CD14-positive monocyte (primary cell): ENCODE data around the gene FAM120A. TPM values are rescaled to one million over a fixed set of nuclear protein-coding genes. Genes with fewer than 3 reads are reported as not detected.
A peak's percentile ranks its signal among the peaks of the same experiment; 100 is the strongest.

ENCODE experiments used
- DNase-seq, 3 donors: peaks; one replicate each; pipeline ENCODE4 v3.0.0-alpha.2; 2011 to 2022
- H2AFZ ChIP-seq: 2 replicates; pipeline ENCODE4 v1.6.0; 2012; ENCODE audit warnings: mild to moderate bottlenecking, low read depth, low read length, inconsistent platforms; ENCODE audit not compliant: insufficient read depth, poor library complexity, severe bottlenecking
- H3K27ac ChIP-seq, 2 donors: 1 replicate in 1 of 2; 2 replicates in 1 of 2; pipeline ENCODE4 v1.5.1; 2012 to 2013; ENCODE audit warnings: low read length in 2 of 2, control low read depth in 1 of 2, inconsistent platforms in 1 of 2, low read depth in 1 of 2, mild to moderate bottlenecking in 1 of 2
- H3K27me3 ChIP-seq, 2 donors: one replicate each; pipeline versions ENCODE4 v1.6.0 to v1.6.1; 2011 to 2013; ENCODE audit warnings: low read length in 2 of 2; ENCODE audit not compliant: control insufficient read depth in 2 of 2, insufficient read depth in 2 of 2
- H3K36me3 ChIP-seq, 2 donors: replicated peaks in 1 of 2; 1 replicate in 1 of 2; 2 replicates in 1 of 2; pipeline versions ENCODE4 v1.5.1 to v1.6.1; 2012 to 2013; ENCODE audit warnings: low read length in 2 of 2, control low read depth in 1 of 2, inconsistent platforms in 1 of 2, mild to moderate bottlenecking in 1 of 2; ENCODE audit not compliant: insufficient read depth in 2 of 2, control insufficient read depth in 1 of 2
- H3K4me1 ChIP-seq, 2 donors: 1 replicate in 1 of 2; 2 replicates in 1 of 2; pipeline versions ENCODE4 v1.5.1 to v1.6.1; 2012 to 2013; ENCODE audit warnings: low read length in 2 of 2, control low read depth in 1 of 2, inconsistent platforms in 1 of 2, mild to moderate bottlenecking in 1 of 2, moderate library complexity in 1 of 2; ENCODE audit not compliant: insufficient read depth in 2 of 2, control insufficient read depth in 1 of 2
- H3K4me2 ChIP-seq: replicated peaks from 2 replicates; pipeline ENCODE3; 2012; ENCODE audit warnings: low read length, moderate library complexity, mild to moderate bottlenecking; ENCODE audit not compliant: poor library complexity, severe bottlenecking; ENCODE audit errors: extremely low read depth
- H3K4me3 ChIP-seq, 3 experiments: fragments of 200-600 bp in 1 of 3; sonication (generic) in 1 of 3; replicated peaks in 1 of 3; 1 replicate in 2 of 3; 2 replicates in 1 of 3; pipeline ENCODE4 v1.5.1; 2011 to 2013; ENCODE audit warnings: low read length in 3 of 3, mild to moderate bottlenecking in 3 of 3, control low read depth in 2 of 3, low read depth in 2 of 3, inconsistent platforms in 1 of 3, moderate library complexity in 1 of 3
- H3K79me2 ChIP-seq: 2 replicates; pipeline ENCODE4 v1.6.0; 2012; ENCODE audit warnings: mild to moderate bottlenecking, control low read depth, inconsistent platforms, low read length, moderate library complexity; ENCODE audit not compliant: insufficient read depth
- H3K9ac ChIP-seq: 2 replicates; pipeline ENCODE4 v1.6.0; 2017; ENCODE audit warnings: low read length, mild to moderate bottlenecking; ENCODE audit not compliant: insufficient read depth, poor library complexity, severe bottlenecking
- H3K9me3 ChIP-seq, 2 donors: replicated peaks in 1 of 2; 1 replicate in 1 of 2; 2 replicates in 1 of 2; pipeline versions ENCODE4 v1.5.1 to v1.6.1; 2012 to 2013; ENCODE audit warnings: low read length in 2 of 2, control low read depth in 1 of 2; ENCODE audit not compliant: control insufficient read depth in 1 of 2, insufficient read depth in 1 of 2
- H4K20me1 ChIP-seq: 2 replicates; pipeline ENCODE4 v1.6.0; 2012; ENCODE audit warnings: mild to moderate bottlenecking, low read length, control low read depth, moderate library complexity; ENCODE audit not compliant: insufficient read depth
- H3K27ac Mint-ChIP-seq, 7 donors: one replicate each; pipeline ENCODE4 v1.8.0; 2020; ENCODE audit warnings: mild to moderate bottlenecking in 7 of 7, mixed read lengths in 7 of 7, moderate library complexity in 6 of 7, inconsistent platforms in 2 of 7
- H3K27me3 Mint-ChIP-seq, 3 donors: one replicate each; pipeline ENCODE4 v1.8.0; 2021 to 2022; ENCODE audit warnings: low read depth in 3 of 3, mild to moderate bottlenecking in 3 of 3, mixed read lengths in 3 of 3, moderate library complexity in 3 of 3, inconsistent platforms in 1 of 3
- H3K36me3 Mint-ChIP-seq, 2 donors: one replicate each; pipeline ENCODE4 v1.8.0; 2020; ENCODE audit warnings: mixed read lengths in 2 of 2, inconsistent platforms in 1 of 2, mild to moderate bottlenecking in 1 of 2
- H3K4me1 Mint-ChIP-seq: one replicate; pipeline ENCODE4 v1.8.0; 2020; ENCODE audit warnings: mild to moderate bottlenecking, mixed read lengths
- H3K4me3 Mint-ChIP-seq, 2 donors: one replicate each; pipeline ENCODE4 v1.8.0; 2020; ENCODE audit warnings: mild to moderate bottlenecking in 2 of 2, mixed read lengths in 2 of 2, moderate library complexity in 1 of 2
- H3K9me3 Mint-ChIP-seq, 7 donors: one replicate each; pipeline ENCODE4 v1.8.0; 2020 to 2022; ENCODE audit warnings: mixed read lengths in 7 of 7, mild to moderate bottlenecking in 6 of 7, moderate library complexity in 6 of 7, inconsistent platforms in 2 of 7
- WGBS: methylation state at CpG from one replicate; pipeline ENCODE4 v1.1.5; 2013; ENCODE audit warnings: missing lambda C conversion rate; ENCODE audit not compliant: insufficient coverage; 5-methylcytosine and 5-hydroxymethylcytosine counted together
- intact Hi-C, 2 donors: fragments of 100-400 bp; cut with micrococcal nuclease; formaldehyde crosslinking; loops; one replicate each; pipeline versions ENCODE4 v1.15.0 to v1.15.1; 2023
- polyA plus RNA-seq, 3 donors: library from polyadenylated mRNA; depleted of rRNA in 1 of 3; unstranded in 2 of 3; stranded (reverse) in 1 of 3; fragments of 300-500 nt in 2 of 3; fragments of >200 nt in 1 of 3; fragmentation: Illumina TruSeq in 2 of 3; gene quantifications; 1 replicate in 2 of 3; 2 replicates in 1 of 3; pipeline ENCODE4 v1.2.3, GENCODE V29; 2012 to 2021
- TF ChIP-seq, protein P1 (sequence below): fragments of 200-600 bp; IDR thresholded peaks from one replicate; pipeline ENCODE4 v1.8.0; 2022; ENCODE audit warnings: antibody characterized with exemption, mild to moderate bottlenecking

The FAM120A gene
- polyA plus RNA-seq, 3 donors: 10.4 to 76.6 (median 12.7) TPM

DNA sequence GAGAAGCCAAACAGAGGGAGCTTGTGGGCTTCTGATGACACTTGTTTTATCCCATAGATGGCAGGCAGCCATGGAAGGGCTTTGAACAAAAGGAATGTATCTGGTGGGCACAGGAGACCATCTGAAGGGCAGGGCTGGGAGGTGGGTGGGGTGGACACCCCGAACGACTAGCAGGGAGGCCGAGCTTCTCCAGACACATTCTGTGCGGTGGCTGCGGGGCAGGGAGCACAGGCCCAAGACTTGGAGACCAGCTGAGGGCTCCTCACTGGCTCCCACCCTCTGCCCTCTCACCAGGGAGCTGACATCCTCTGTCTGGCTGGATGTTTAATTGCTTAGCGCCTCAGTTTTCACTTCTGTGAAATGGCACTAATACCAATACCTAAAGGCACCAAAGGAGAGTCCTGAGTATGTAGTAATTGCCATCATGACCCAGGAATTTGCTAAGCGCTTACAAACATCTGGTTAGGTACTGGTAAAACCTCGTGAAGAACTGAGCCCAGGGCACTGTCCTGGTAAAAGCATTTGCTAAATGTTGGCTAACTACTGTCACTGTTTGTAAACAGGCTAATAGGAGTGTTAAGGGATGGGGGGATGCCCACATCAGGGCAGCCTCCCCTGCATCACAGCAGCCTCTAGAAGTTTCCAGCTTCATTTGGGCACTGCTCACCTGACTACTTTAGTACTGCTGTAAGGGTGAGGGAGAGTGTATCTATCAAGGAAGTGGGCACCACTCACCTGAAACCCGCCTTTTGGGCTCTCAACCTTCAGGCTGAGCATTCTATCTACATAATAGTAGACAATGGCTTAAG lies 122.8 kb downstream of the FAM120A start:
- H3K4me3 ChIP-seq: no peak overlapping the region
- H3K4me1 ChIP-seq: peaks cover 33 to 45% of the 10 kb centered on the region in 2 donors
- TF ChIP-seq, protein P1, sequence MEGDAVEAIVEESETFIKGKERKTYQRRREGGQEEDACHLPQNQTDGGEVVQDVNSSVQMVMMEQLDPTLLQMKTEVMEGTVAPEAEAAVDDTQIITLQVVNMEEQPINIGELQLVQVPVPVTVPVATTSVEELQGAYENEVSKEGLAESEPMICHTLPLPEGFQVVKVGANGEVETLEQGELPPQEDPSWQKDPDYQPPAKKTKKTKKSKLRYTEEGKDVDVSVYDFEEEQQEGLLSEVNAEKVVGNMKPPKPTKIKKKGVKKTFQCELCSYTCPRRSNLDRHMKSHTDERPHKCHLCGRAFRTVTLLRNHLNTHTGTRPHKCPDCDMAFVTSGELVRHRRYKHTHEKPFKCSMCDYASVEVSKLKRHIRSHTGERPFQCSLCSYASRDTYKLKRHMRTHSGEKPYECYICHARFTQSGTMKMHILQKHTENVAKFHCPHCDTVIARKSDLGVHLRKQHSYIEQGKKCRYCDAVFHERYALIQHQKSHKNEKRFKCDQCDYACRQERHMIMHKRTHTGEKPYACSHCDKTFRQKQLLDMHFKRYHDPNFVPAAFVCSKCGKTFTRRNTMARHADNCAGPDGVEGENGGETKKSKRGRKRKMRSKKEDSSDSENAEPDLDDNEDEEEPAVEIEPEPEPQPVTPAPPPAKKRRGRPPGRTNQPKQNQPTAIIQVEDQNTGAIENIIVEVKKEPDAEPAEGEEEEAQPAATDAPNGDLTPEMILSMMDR: no peak
- no peak for DNase-seq
- Mint-ChIP-seq H3K36me3 (peaks cover 5 to 8% of the 10 kb centered on the region in 2 donors), H3K9me3 (peaks cover 2 to 9% (median 7%) of the 10 kb centered on the region in 7 donors), H3K27ac (peak overlapping the region in 3 of 7 donors; percentile 33 to 74 (median 53)), H3K4me1 (peaks cover 46% of the 10 kb centered on the region), H3K27me3 (peaks cover 0 to 1% (median under 1%) of the 10 kb centered on the region in 3 donors), H3K4me3 (peak overlapping the region in 1 of 2 donors; percentile 20)
- H3K27me3 ChIP-seq: no peaks in the 10 kb centered on the region
- H3K27ac ChIP-seq: no peak overlapping the region
- intact Hi-C loops: no loop called here
- no peaks in the 10 kb centered on the region for H3K9me3 ChIP-seq
- no peak overlapping the region for H3K4me2 ChIP-seq
- H2AFZ ChIP-seq: no peak overlapping the region
- H3K79me2 ChIP-seq: peaks cover 37% of the 10 kb centered on the region
- no peaks in the 10 kb centered on the region for H3K36me3 ChIP-seq
- 94% methylated on average over 5 of the region's 9 CpGs for WGBS
- peaks cover 2% of the 10 kb centered on the region for H4K20me1 ChIP-seq
- H3K9ac ChIP-seq: no peak overlapping the region

GRCh38 chr9:93574900-93575795 lies 123.7 kb downstream of the FAM120A start:
- Mint-ChIP-seq H3K4me1 (peaks cover 50% of the 10 kb centered on the region), H3K36me3 (peaks cover 5 to 16% of the 10 kb centered on the region in 2 donors)

More at GRCh38 chr9:93574900-93575795, 123.7 kb downstream of the FAM120A start:
- Histone ChIP-seq H3K9me3 (no peaks in the 10 kb centered on the region), H4K20me1 (peaks cover 11% of the 10 kb centered on the region), H3K4me1 (peaks cover 25 to 37% of the 10 kb centered on the region in 2 donors), H3K36me3 (no peaks in the 10 kb centered on the region), H3K4me3 (peak overlapping the region; percentile 72 to 92 (median 84)), H2AFZ (peak overlapping the region; percentile 80), H3K9ac (peak overlapping the region; percentile 93), H3K4me2 (peak overlapping the region; percentile 96), H3K79me2 (peaks cover 45% of the 10 kb centered on the region), H3K27ac (peak overlapping the region; percentile 81 to 90), H3K27me3 (no peaks in the 10 kb centered on the region)
- WGBS: 39% methylated on average over 27 of the region's 30 CpGs
- intact Hi-C loops: loop anchor here in 1 of 2 donors (5.0 kb wide), 1 partner anchor 123 kb away; the partner anchor contains the start of genes FAM120A and FAM120AOS
- DNase-seq: no peak
- Mint-ChIP-seq H3K9me3 (peaks cover 2 to 9% (median 7%) of the 10 kb centered on the region in 7 donors), H3K27ac (peak overlapping the region; percentile 87 to 96 (median 92)), H3K4me3 (peak overlapping the region; percentile 94 to 97), H3K27me3 (peaks cover 0 to 1% (median 0%) of the 10 kb centered on the region in 3 donors)
- TF ChIP-seq, protein P1: no peak
